Sigmoid colon (tissue), 7 donors: ENCODE data around the gene SF3B2. TPM values are rescaled to one million over a fixed set of nuclear protein-coding genes. Genes with fewer than 3 reads are reported as not detected.

ENCODE experiments used
- DNase-seq: peaks from one replicate; pipeline ENCODE4 v3.0.0-alpha.2; 2019
- H3K27ac ChIP-seq, 4 donors: fragments of 200-600 bp; sonication (generic); one replicate each; pipeline ENCODE4 v1.5.1; 2016 to 2019; ENCODE audit warnings: mild to moderate bottlenecking in 1 of 4
- H3K27me3 ChIP-seq, 3 donors: fragments of 200-600 bp; sonication (generic); one replicate each; pipeline ENCODE4 v1.5.1; 2019; ENCODE audit warnings: mild to moderate bottlenecking in 1 of 3
- H3K36me3 ChIP-seq, 4 donors: fragments of 200-600 bp; sonication (generic); one replicate each; pipeline ENCODE4 v1.5.1; 2016 to 2019
- H3K4me1 ChIP-seq, 4 donors: fragments of 200-600 bp; sonication (generic); one replicate each; pipeline ENCODE4 v1.5.1; 2017 to 2019
- H3K4me3 ChIP-seq, 4 donors: fragments of 200-600 bp; sonication (generic); one replicate each; pipeline ENCODE4 v1.5.1; 2017 to 2019; ENCODE audit warnings: mild to moderate bottlenecking in 2 of 4, moderate library complexity in 1 of 4
- H3K9me3 ChIP-seq, 4 donors: fragments of 200-600 bp in 3 of 4; sonication (generic) in 3 of 4; one replicate each; pipeline versions ENCODE4 v1.5.1 to v1.6.1; 2013 to 2019
- CTCF ChIP-seq, 4 experiments: fragments of 450-650 bp in 3 of 4; fragments of 200-600 bp in 1 of 4; IDR thresholded peaks; one replicate each; pipeline ENCODE4 v1.5.1; 2016 to 2019; ENCODE audit warnings: antibody characterized with exemption in 4 of 4, mild to moderate bottlenecking in 3 of 4, moderate library complexity in 2 of 4
- EP300 ChIP-seq, 4 donors: sonication (generic); formaldehyde crosslinking; IDR thresholded peaks; one replicate each; pipeline ENCODE4 v1.6.1; 2017; ENCODE audit warnings: antibody characterized with exemption in 4 of 4
- POLR2A ChIP-seq, 2 donors: fragments of 450-650 bp; IDR thresholded peaks; one replicate each; pipeline ENCODE4 v1.6.1; 2016; ENCODE audit warnings: antibody characterized with exemption in 2 of 2, mild to moderate bottlenecking in 2 of 2, moderate library complexity in 2 of 2
- POLR2AphosphoS5 ChIP-seq, 4 donors: sonication (generic); formaldehyde crosslinking; IDR thresholded peaks; one replicate each; pipeline ENCODE4 v1.6.1; 2017; ENCODE audit warnings: antibody characterized with exemption in 4 of 4
- WGBS, 2 donors: extraction: QIAGEN DNeasy Blood & Tissue Kit; methylation state at CpG; one replicate each; pipeline ENCODE4 v1.1.7; 2013; 5-methylcytosine and 5-hydroxymethylcytosine counted together
- intact Hi-C: fragments of 100-400 bp; cut with DNase I; formaldehyde crosslinking; loops from one replicate; pipeline ENCODE4 v1.15.1; 2023
- polyA plus RNA-seq, 3 donors: library from polyadenylated mRNA; stranded (reverse); fragments of 200-250 nt; gene quantifications; one replicate each; pipeline ENCODE4 v1.2.3, GENCODE V29; 2013
- total RNA-seq, 4 donors: library from RNA; depleted of rRNA; stranded (reverse); fragments of >200 nt; gene quantifications; one replicate each; pipeline ENCODE4 v1.1.0, GENCODE V29; 2016
- donor health status: healthy with polysubstance abuse.
- donor health status: Bipolar disorder and iron deficiency.
- donor health status: healthy.

The SF3B2 gene
- total and polyA plus RNA-seq, 7 donors = 71.7 to 122 (median 91.9) TPM

- no peak for DNase-seq
- WGBS, 2 donors = 35 to 64% methylated on average over 4 of the region's 4 CpGs
- H3K27me3 ChIP-seq = no peaks in the 10 kb centered on the region
- peak overlapping the region in 1 of 4 donors; percentile 32 for H3K27ac ChIP-seq
- no peaks in the 10 kb centered on the region for H3K9me3 ChIP-seq
- TF ChIP-seq EP300 (IDR thresholded peaks at IDR 0.05) (no peak), POLR2A (IDR thresholded peaks at IDR 0.05) (no peak), POLR2AphosphoS5 (IDR thresholded peaks at IDR 0.05) (no peak), CTCF (IDR thresholded peaks at IDR 0.05) (no peak)
- H3K4me1 ChIP-seq = peaks cover 0 to 55% (median 44%) of the 10 kb centered on the region in 4 donors
- H3K36me3 ChIP-seq = no peaks in the 10 kb centered on the region
- intact Hi-C loops = no loop called here
- H3K4me3 ChIP-seq = no peak overlapping the region
Observed at GRCh38 chr11:66082946-66083698, 31.0 kb downstream of the SF3B2 start.

GRCh38 chr11:66083767-66084166 lies 31.6 kb downstream of the SF3B2 start:
- H3K27ac ChIP-seq = peak overlapping the region in 1 of 4 donors; percentile 32
- H3K4me1 ChIP-seq = peaks cover 0 to 55% (median 44%) of the 10 kb centered on the region in 4 donors
- no peak for TF ChIP-seq POLR2AphosphoS5 (IDR thresholded peaks at IDR 0.05)
- no peak for TF ChIP-seq CTCF (IDR thresholded peaks at IDR 0.05)
- no peak for TF ChIP-seq EP300 (IDR thresholded peaks at IDR 0.05)
- no peak for TF ChIP-seq POLR2A (IDR thresholded peaks at IDR 0.05)
- no peak for DNase-seq
- no peaks in the 10 kb centered on the region for H3K36me3 ChIP-seq
- no peak overlapping the region for H3K4me3 ChIP-seq
- no peaks in the 10 kb centered on the region for H3K27me3 ChIP-seq
- intact Hi-C loops = no loop called here
- no peaks in the 10 kb centered on the region for H3K9me3 ChIP-seq
- WGBS, 2 donors = 93 to 94% methylated on average over 3 of the region's 3 CpGs

GRCh38 chr11:66084821-66085475 lies 32.8 kb downstream of the SF3B2 start:
- H3K27me3 ChIP-seq = no peaks in the 10 kb centered on the region
- no peak overlapping the region for H3K27ac ChIP-seq
- no peaks in the 10 kb centered on the region for H3K36me3 ChIP-seq
- no peaks in the 10 kb centered on the region for H3K9me3 ChIP-seq
- intact Hi-C loops = no loop called here
- peaks cover 0 to 52% (median 43%) of the 10 kb centered on the region in 4 donors for H3K4me1 ChIP-seq
- TF ChIP-seq EP300 (IDR thresholded peaks at IDR 0.05) (no peak), POLR2A (IDR thresholded peaks at IDR 0.05) (no peak), POLR2AphosphoS5 (IDR thresholded peaks at IDR 0.05) (no peak), CTCF (IDR thresholded peaks at IDR 0.05) (no peak)
- DNase-seq = no peak
- no peak overlapping the region for H3K4me3 ChIP-seq
- 90 to 91% methylated on average over 3 of the region's 3 CpGs for WGBS, 2 donors

- H3K27ac ChIP-seq = no peak overlapping the region
- intact Hi-C loops = no loop called here
- no peaks in the 10 kb centered on the region for H3K27me3 ChIP-seq
- H3K9me3 ChIP-seq = no peaks in the 10 kb centered on the region
- no peaks in the 10 kb centered on the region for H3K36me3 ChIP-seq
- no peak overlapping the region for H3K4me3 ChIP-seq
- 93 to 95% methylated on average over 9 of the region's 9 CpGs for WGBS, 2 donors
- no peak for TF ChIP-seq CTCF (IDR thresholded peaks at IDR 0.05)
- peaks cover 0 to 28% (median 21%) of the 10 kb centered on the region in 4 donors for H3K4me1 ChIP-seq
- DNase-seq = no peak
Observed at GRCh38 chr11:66087148-66087908, 35.2 kb downstream of the SF3B2 start.
